ENCODE results near the gene PRRT2.
A peak's percentile ranks its signal among the peaks of the same experiment; 100 is the strongest.

The PRRT2 gene

DNA sequence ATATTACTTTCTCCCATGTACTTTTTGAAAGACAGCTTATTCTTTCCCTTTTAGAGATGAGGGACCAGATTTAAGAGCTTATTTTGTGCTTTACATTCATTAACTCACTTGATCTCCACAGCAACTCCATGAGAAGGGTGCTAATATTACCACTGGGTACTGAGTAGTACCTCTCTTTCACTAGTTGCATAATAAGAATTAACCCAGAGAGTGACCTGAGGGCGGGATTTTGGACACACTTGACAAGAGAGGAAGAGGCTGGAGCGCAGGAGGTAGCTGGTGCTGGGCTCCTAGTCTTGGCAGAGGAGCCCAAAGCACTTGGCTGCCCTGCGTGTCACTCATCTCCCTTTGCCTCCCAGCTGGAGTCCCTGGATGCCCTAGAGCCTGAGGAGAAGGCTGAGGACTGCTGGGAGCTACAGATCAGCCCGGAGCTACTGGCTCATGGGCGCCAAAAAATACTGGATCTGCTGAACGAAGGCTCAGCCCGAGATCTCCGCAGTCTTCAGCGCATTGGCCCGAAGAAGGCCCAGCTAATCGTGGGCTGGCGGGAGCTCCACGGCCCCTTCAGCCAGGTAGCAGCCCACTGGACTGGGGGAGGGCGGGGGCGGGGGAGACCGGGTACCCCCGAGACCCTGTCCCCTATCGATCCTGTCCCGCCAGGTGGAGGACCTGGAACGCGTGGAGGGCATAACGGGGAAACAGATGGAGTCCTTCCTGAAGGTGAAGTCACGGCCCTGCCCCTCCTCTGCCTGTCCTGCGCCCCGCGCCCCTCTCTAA lies 7.3 kb upstream of the PRRT2 start:
- H3K9me2 ChIP-seq (replicated peaks; ENCODE audit: low read depth, low read length), result no peaks in the 10 kb centered on the region
- no peaks in the 10 kb centered on the region for H3K27me3 ChIP-seq (ENCODE audit: insufficient read depth, low read length, poor library complexity, severe bottlenecking)
- peak overlapping the region; percentile 85 for H3K9ac ChIP-seq (ENCODE audit: low read depth, low read length, poor library complexity, severe bottlenecking)
- TF ChIP-seq, protein P1, sequence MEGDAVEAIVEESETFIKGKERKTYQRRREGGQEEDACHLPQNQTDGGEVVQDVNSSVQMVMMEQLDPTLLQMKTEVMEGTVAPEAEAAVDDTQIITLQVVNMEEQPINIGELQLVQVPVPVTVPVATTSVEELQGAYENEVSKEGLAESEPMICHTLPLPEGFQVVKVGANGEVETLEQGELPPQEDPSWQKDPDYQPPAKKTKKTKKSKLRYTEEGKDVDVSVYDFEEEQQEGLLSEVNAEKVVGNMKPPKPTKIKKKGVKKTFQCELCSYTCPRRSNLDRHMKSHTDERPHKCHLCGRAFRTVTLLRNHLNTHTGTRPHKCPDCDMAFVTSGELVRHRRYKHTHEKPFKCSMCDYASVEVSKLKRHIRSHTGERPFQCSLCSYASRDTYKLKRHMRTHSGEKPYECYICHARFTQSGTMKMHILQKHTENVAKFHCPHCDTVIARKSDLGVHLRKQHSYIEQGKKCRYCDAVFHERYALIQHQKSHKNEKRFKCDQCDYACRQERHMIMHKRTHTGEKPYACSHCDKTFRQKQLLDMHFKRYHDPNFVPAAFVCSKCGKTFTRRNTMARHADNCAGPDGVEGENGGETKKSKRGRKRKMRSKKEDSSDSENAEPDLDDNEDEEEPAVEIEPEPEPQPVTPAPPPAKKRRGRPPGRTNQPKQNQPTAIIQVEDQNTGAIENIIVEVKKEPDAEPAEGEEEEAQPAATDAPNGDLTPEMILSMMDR (conservative IDR thresholded peaks at IDR 0.05; ENCODE audit: low read length), result no peak
- TF ChIP-seq EZH2phosphoT487 (IDR thresholded peaks at IDR 0.05; ENCODE audit: borderline replicate concordance), result no peak
- peaks cover 13% of the 10 kb centered on the region for H3F3A ChIP-seq (ENCODE audit: low read depth)
- H3K79me2 ChIP-seq (ENCODE audit: insufficient read depth, low read length), result peaks cover 32% of the 10 kb centered on the region
- peaks cover 17% of the 10 kb centered on the region for H4K20me1 ChIP-seq (ENCODE audit: insufficient read depth, low read length, poor library complexity, severe bottlenecking)
- H3K36me3 ChIP-seq (ENCODE audit: insufficient read depth, low read length), result peaks cover 63% of the 10 kb centered on the region
- peak overlapping the region; percentile 77 for H3K4me3 ChIP-seq (ENCODE audit: low read length, poor library complexity, severe bottlenecking)
- peaks cover 26% of the 10 kb centered on the region for H3K4me1 ChIP-seq (ENCODE audit: insufficient read depth, low read length, poor library complexity, severe bottlenecking)
- H2AFZ ChIP-seq (ENCODE audit: low read length), result no peak overlapping the region
- peak overlapping the region; percentile 90 for H3K4me2 ChIP-seq (ENCODE audit: low read depth, low read length, poor library complexity, severe bottlenecking)
- H3K9me3 ChIP-seq (ENCODE audit: insufficient read depth, low read depth, low read length), result no peaks in the 10 kb centered on the region

DNA sequence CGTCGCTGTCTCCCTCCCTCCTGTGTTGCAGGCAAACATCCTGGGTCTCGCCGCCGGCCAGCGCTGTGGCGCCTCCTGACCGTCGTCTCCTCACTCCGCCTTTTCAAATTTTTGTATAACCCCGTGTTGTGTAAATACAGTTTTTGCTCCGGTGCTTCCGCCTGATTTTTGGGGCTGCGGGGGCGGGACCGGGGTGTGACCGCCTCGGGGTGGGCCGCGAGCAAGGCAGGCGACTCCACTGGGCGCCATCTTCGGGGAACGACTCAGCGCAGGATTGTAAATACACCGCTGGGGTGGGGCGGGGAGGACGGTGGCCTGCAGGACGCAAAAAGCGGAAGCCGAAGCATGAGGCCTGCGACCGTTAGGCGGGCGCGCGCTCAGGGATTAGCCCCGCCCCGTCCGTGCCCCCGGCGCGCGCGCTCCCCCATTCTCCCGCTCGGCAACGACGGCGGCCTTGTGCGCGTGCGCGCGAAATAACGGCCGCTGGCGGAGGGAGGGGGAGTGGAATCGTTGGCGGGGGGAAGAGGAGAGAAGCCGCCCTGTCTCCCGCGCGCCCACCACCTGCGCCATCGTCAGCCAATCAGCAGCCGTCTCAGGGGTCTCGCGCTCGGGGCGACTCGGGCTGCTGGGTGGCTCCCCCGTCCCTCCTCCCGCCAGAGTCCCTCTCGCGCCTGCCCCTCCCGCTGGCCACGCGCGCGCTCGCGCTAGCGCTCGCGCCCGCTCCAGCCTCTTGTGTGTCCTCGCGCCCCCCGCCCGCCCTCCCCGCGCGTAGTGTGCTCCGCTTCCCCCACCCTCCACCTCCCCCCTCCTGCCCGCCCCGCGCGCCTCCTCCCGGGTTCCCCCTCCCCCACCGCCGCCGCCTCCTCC lies 6.5 kb upstream of the PRRT2 start:
- Histone ChIP-seq H2AFZ (ENCODE audit: low read length) (no peak overlapping the region), H3K9me3 (ENCODE audit: insufficient read depth, low read depth, low read length) (no peaks in the 10 kb centered on the region), H3F3A (ENCODE audit: low read depth) (peaks cover 13% of the 10 kb centered on the region), H3K4me3 (ENCODE audit: low read length, poor library complexity, severe bottlenecking) (peak overlapping the region; percentile 77), H3K4me2 (ENCODE audit: low read depth, low read length, poor library complexity, severe bottlenecking) (peak overlapping the region; percentile 90), H3K9ac (ENCODE audit: low read depth, low read length, poor library complexity, severe bottlenecking) (peak overlapping the region; percentile 85), H3K9me2 (replicated peaks; ENCODE audit: low read depth, low read length) (no peaks in the 10 kb centered on the region), H3K4me1 (ENCODE audit: insufficient read depth, low read length, poor library complexity, severe bottlenecking) (peaks cover 34% of the 10 kb centered on the region), H3K27me3 (ENCODE audit: insufficient read depth, low read length, poor library complexity, severe bottlenecking) (no peaks in the 10 kb centered on the region), H3K36me3 (ENCODE audit: insufficient read depth, low read length) (peaks cover 64% of the 10 kb centered on the region), H3K79me2 (ENCODE audit: insufficient read depth, low read length) (peaks cover 40% of the 10 kb centered on the region), H4K20me1 (ENCODE audit: insufficient read depth, low read length, poor library complexity, severe bottlenecking) (peaks cover 26% of the 10 kb centered on the region)
- no peak for TF ChIP-seq EZH2phosphoT487 (IDR thresholded peaks at IDR 0.05; ENCODE audit: borderline replicate concordance)
- TF ChIP-seq, protein P1 (conservative IDR thresholded peaks at IDR 0.05; ENCODE audit: low read length), result no peak

DNA sequence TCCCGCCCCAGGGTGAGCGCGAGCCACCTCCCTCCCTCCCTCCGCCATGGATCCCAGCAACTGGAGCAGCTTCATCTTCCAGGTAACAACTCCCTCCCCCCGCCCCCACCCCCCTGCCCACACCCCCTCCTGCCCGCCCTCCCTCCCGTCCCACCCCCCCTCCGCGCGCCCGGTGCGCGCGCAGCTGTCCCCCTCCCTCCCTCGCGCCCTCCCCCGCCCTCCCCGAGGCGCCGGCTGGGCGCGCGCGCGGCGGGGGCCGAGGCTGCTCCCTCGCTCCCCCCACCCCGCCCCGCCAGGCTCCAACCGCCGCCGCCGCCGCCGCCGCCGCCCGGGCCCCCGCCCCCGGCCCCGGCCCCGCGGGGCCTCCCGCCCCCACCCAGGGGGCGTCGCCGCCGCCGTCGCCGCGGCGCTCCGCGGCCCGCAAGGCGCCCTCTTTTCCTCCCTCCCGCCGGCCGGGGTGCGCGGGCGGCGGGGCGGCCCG lies 5.9 kb upstream of the PRRT2 start, which contains the start of gene MAZ:
Gene MAZ, plus strand, starts transcription at position 431 of the 481 bp plus-strand sequence. CDS start 173 bp downstream, outside the sequence.
- Histone ChIP-seq H3F3A (ENCODE audit: low read depth) (peaks cover 13% of the 10 kb centered on the region), H3K9me2 (replicated peaks; ENCODE audit: low read depth, low read length) (no peaks in the 10 kb centered on the region), H3K4me1 (ENCODE audit: insufficient read depth, low read length, poor library complexity, severe bottlenecking) (peaks cover 35% of the 10 kb centered on the region), H3K79me2 (ENCODE audit: insufficient read depth, low read length) (peaks cover 47% of the 10 kb centered on the region), H3K9ac (ENCODE audit: low read depth, low read length, poor library complexity, severe bottlenecking) (peak within 1 kb of the TSS; percentile 89), H4K20me1 (ENCODE audit: insufficient read depth, low read length, poor library complexity, severe bottlenecking) (peaks cover 32% of the 10 kb centered on the region), H3K9me3 (ENCODE audit: insufficient read depth, low read depth, low read length) (no peaks in the 10 kb centered on the region), H2AFZ (ENCODE audit: low read length) (no peak within 1 kb of the TSS), H3K36me3 (ENCODE audit: insufficient read depth, low read length) (peaks cover 64% of the 10 kb centered on the region), H3K4me3 (ENCODE audit: low read length, poor library complexity, severe bottlenecking) (peak within 1 kb of the TSS; percentile 97), H3K27me3 (ENCODE audit: insufficient read depth, low read length, poor library complexity, severe bottlenecking) (no peaks in the 10 kb centered on the region), H3K4me2 (ENCODE audit: low read depth, low read length, poor library complexity, severe bottlenecking) (peak within 1 kb of the TSS; percentile 97)
- TF ChIP-seq, protein P1 (conservative IDR thresholded peaks at IDR 0.05; ENCODE audit: low read length), result no peak
- no peak for TF ChIP-seq EZH2phosphoT487 (IDR thresholded peaks at IDR 0.05; ENCODE audit: borderline replicate concordance)
